ENCODE measurements around the gene RASA1. TPM values are rescaled to one million over a fixed set of nuclear protein-coding genes. Genes with fewer than 3 reads are reported as not detected.

RASA1 gene
- total RNA-seq, 1 donor from 2014 or later, result 53.8 TPM

Other genes starting within 250 kb of the RASA1 start
- gene CCNH, start 145.0 kb downstream of the RASA1 start, total RNA-seq, result 59.2 and 73.5 TPM in 2 replicates